HG03457 (cell line): ENCODE measurements around the gene ZBTB38.

Experiments
- ATAC-seq: cut with Tn5 transposase; IDR thresholded peaks from one replicate; pipeline ENCODE4 v1.9.1; 2021; ENCODE audit warnings: moderate number of reproducible peaks; ENCODE audit not compliant: unreplicated experiment

Gene ZBTB38

GRCh38 chr3:141384575-141384974 is 16.3 kb downstream of the ZBTB38 start:
- no peak for ATAC-seq

GRCh38 chr3:141385406-141386125 is 17.3 kb downstream of the ZBTB38 start:
- ATAC-seq, result no peak

GRCh38 chr3:141386126-141386488 is 17.8 kb downstream of the ZBTB38 start:
- no peak for ATAC-seq

GRCh38 chr3:141386611-141387111 is 18.4 kb downstream of the ZBTB38 start:
- no peak for ATAC-seq

- ATAC-seq, result no peak
Observed at GRCh38 chr3:141387516-141387915, 19.2 kb downstream of the ZBTB38 start.

- no peak for ATAC-seq
Observed at GRCh38 chr3:141388395-141388794, 20.1 kb downstream of the ZBTB38 start.

GRCh38 chr3:141388823-141389621 is 20.7 kb downstream of the ZBTB38 start:
- ATAC-seq, result no peak

GRCh38 chr3:141389703-141390102 is 21.4 kb downstream of the ZBTB38 start:
- no peak for ATAC-seq

GRCh38 chr3:141390747-141391146 is 22.4 kb downstream of the ZBTB38 start:
- no peak for ATAC-seq

GRCh38 chr3:141391298-141391990 is 23.1 kb downstream of the ZBTB38 start:
- ATAC-seq, result no peak

- no peak for ATAC-seq
Observed at GRCh38 chr3:141391991-141392316, 23.6 kb downstream of the ZBTB38 start.

GRCh38 chr3:141392416-141392815 is 24.1 kb downstream of the ZBTB38 start:
- ATAC-seq, result no peak

- no peak for ATAC-seq
Observed at GRCh38 chr3:141392897-141393734, 24.8 kb downstream of the ZBTB38 start.

- ATAC-seq, result no peak
Observed at GRCh38 chr3:141393735-141394076, 25.4 kb downstream of the ZBTB38 start.

- ATAC-seq, result no peak
Observed at GRCh38 chr3:141394560-141394959, 26.3 kb downstream of the ZBTB38 start.

- no peak for ATAC-seq
Observed at GRCh38 chr3:141395005-141395589, 26.8 kb downstream of the ZBTB38 start.

- no peak for ATAC-seq
Observed at GRCh38 chr3:141397996-141398395, 29.7 kb downstream of the ZBTB38 start.

- no peak for ATAC-seq
Observed at GRCh38 chr3:141399200-141399599, 30.9 kb downstream of the ZBTB38 start.

GRCh38 chr3:141400073-141400971 is 32.0 kb downstream of the ZBTB38 start:
- no peak for ATAC-seq

- no peak for ATAC-seq
Observed at GRCh38 chr3:141401095-141401494, 32.8 kb downstream of the ZBTB38 start.
